Nephron progenitor cell (in vitro differentiated cells): ENCODE data around the gene UFSP1.

Experiments used
- DNase-seq: peaks from one replicate; pipeline ENCODE4 v3.0.0; 2021
- H3K27ac Mint-ChIP-seq: 2 replicates; pipeline ENCODE4 v1.8.0; 2021; ENCODE audit warnings: mild to moderate bottlenecking, moderate library complexity, mixed read lengths
- H3K27me3 Mint-ChIP-seq: 2 replicates; pipeline ENCODE4 v1.8.0; 2021; ENCODE audit warnings: mild to moderate bottlenecking, low read depth, mixed read lengths; ENCODE audit not compliant: poor library complexity
- H3K36me3 Mint-ChIP-seq: 2 replicates; pipeline ENCODE4 v1.8.0; 2021; ENCODE audit warnings: low read depth, mixed read lengths
- H3K4me1 Mint-ChIP-seq: 2 replicates; pipeline ENCODE4 v1.8.0; 2021; ENCODE audit warnings: mixed read lengths
- H3K4me3 Mint-ChIP-seq: 2 replicates; pipeline ENCODE4 v1.8.0; 2021; ENCODE audit warnings: mild to moderate bottlenecking, moderate library complexity, mixed read lengths
- H3K9me3 Mint-ChIP-seq: 2 replicates; pipeline ENCODE4 v1.8.0; 2021; ENCODE audit warnings: mild to moderate bottlenecking, moderate library complexity, mixed read lengths
- CTCF ChIP-seq: fragments of 200-600 bp; sonication (generic); IDR thresholded peaks from 2 replicates; pipeline ENCODE4 v1.5.0; 2021; ENCODE audit warnings: antibody characterized with exemption

UFSP1 gene

GRCh38 chr7:100895956-100896731, 6.6 kb upstream of the UFSP1 start:
- Mint-ChIP-seq H3K27me3 (peaks cover 51% of the 10 kb centered on the region), H3K27ac (no peak overlapping the region), H3K36me3 (no peaks in the 10 kb centered on the region), H3K4me3 (peak overlapping the region; percentile 82), H3K9me3 (no peaks in the 10 kb centered on the region), H3K4me1 (peaks cover 34% of the 10 kb centered on the region)
- no peak for TF ChIP-seq CTCF
- DNase-seq: peak; percentile 57

GRCh38 chr7:100895701-100895955, 6.1 kb upstream of the UFSP1 start, which contains the start of gene ACHE:
ACHE (minus strand) TSS chr7:100895888; CDS start chr7:100894232, 1,656 bp downstream.
- H3K9me3 Mint-ChIP-seq: no peaks in the 10 kb centered on the region
- H3K27me3 Mint-ChIP-seq: peaks cover 49% of the 10 kb centered on the region
- peaks cover 36% of the 10 kb centered on the region for H3K4me1 Mint-ChIP-seq
- H3K4me3 Mint-ChIP-seq: peak within 1 kb of the TSS; percentile 82
- H3K36me3 Mint-ChIP-seq: no peaks in the 10 kb centered on the region
- no peak within 1 kb of the TSS for H3K27ac Mint-ChIP-seq
- no peak for TF ChIP-seq CTCF
- no peak for DNase-seq

DNA sequence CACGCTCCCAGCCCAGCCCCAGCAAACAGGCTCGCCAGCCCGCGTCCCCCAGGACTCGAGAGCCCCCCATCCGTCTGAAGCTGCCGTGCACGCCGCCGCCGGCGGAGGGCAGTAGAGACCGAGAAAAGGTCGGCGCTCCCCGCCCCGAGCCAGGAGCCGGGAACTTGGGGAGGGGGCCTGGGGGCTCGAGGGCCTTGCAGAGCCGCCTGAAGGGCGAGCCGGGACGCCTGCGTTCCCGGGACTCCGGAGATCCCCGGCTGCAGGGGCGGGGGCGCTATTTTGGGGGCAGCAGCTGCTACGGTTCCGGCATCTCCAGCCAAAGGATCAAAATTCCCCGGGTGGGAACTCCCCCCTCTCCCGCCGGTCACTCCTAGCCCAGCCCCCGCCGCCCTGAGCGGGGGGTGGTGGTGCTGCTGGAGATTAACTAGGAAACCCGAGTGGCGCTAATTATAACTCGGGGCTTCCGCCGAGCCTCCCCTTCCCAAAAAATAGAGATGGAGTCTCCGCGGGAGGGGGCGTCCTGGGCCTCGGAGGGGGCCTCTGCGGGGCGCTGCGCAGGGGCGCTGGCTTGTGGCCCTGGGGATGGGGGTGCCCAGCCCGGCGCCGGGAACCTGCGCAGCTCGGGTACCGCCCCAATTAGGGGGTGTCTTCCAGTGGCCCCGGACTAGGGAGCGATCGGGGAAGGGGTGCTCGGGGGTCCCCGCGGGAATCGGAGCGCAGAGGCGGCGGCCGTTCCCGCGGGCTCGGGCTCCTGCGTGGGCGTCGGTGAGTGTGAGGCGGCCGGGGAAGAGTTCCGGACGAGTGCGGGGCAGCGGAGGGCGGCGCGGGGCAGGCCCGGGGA, 5.6 kb upstream of the UFSP1 start:
- H3K4me3 Mint-ChIP-seq: peak overlapping the region; percentile 59

GRCh38 chr7:100893910-100894721, 4.6 kb upstream of the UFSP1 start:
- Mint-ChIP-seq H3K36me3 (no peaks in the 10 kb centered on the region), H3K9me3 (no peaks in the 10 kb centered on the region), H3K27ac (no peak overlapping the region), H3K4me3 (peak overlapping the region; percentile 70), H3K27me3 (peaks cover 38% of the 10 kb centered on the region), H3K4me1 (peaks cover 41% of the 10 kb centered on the region)
- no peak for DNase-seq
- TF ChIP-seq CTCF: no peak

More for the DNA sequence above, 5.6 kb upstream of the UFSP1 start:
- Mint-ChIP-seq H3K9me3 (no peaks in the 10 kb centered on the region), H3K4me1 (peaks cover 41% of the 10 kb centered on the region), H3K27me3 (peaks cover 45% of the 10 kb centered on the region), H3K36me3 (no peaks in the 10 kb centered on the region), H3K27ac (no peak overlapping the region)
- peak; percentile 92 for DNase-seq
- peak; percentile 80 for TF ChIP-seq CTCF

DNA sequence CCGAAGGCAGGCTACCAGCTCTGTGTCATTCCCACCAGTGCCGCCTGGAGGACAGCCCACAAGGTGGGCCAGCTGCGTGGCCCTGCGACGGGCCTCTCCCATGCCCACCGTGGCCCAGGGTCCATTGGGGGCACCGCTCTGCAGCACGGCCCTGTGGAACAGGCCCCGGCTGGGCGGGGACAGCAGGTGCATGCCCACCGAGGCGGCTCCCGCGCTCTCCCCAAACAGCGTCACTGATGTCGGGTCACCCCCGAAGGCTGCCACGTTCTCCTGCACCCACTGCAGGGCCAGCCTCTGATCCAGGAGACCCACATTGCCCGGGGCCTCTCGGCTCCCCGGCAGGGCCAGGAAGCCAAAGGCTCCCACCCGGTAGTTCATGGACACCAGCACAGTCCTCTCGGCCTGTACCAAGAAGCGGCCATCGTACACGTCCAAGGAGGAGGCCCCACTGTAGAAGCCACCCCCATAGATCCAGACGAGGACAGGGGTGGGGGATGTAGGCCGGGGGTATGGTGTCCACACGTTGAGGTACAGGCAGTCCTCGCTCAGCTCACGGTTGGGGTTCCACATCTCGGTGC, 3.9 kb upstream of the UFSP1 start:
- Mint-ChIP-seq H3K4me3 (peak overlapping the region; percentile 49), H3K27me3 (peaks cover 30% of the 10 kb centered on the region), H3K27ac (no peak overlapping the region), H3K36me3 (peaks cover 2% of the 10 kb centered on the region), H3K9me3 (no peaks in the 10 kb centered on the region), H3K4me1 (peaks cover 45% of the 10 kb centered on the region)
- DNase-seq: no peak
- TF ChIP-seq CTCF: no peak
